A673 (cell line): ENCODE results near the gene EEF1G.
"Not testable (repeated sequence)": the region's sequence is repeated elsewhere in the genome, so short reads cannot be mapped to it uniquely, and the experiment has no call there.

Experiments used
- EZH2 ChIP-seq: fragments of 200-600 bp; sonication (generic); IDR thresholded peaks from 2 replicates; pipeline ENCODE4 v1.6.1; 2017; ENCODE audit warnings: borderline replicate concordance, low read depth, mild to moderate bottlenecking, mixed read lengths, antibody characterized with exemption, low read length; ENCODE audit not compliant: poor library complexity, severe bottlenecking
- TF ChIP-seq, protein P1 (sequence below): fragments of 300-800, 200-600 bp; sonication (generic); conservative IDR thresholded peaks from 2 replicates; pipeline ENCODE4 v1.5.1; 2017; ENCODE audit warnings: low read depth, mild to moderate bottlenecking, antibody characterized with exemption, low read length, moderate library complexity, mixed read lengths

- TF ChIP-seq, protein P1, sequence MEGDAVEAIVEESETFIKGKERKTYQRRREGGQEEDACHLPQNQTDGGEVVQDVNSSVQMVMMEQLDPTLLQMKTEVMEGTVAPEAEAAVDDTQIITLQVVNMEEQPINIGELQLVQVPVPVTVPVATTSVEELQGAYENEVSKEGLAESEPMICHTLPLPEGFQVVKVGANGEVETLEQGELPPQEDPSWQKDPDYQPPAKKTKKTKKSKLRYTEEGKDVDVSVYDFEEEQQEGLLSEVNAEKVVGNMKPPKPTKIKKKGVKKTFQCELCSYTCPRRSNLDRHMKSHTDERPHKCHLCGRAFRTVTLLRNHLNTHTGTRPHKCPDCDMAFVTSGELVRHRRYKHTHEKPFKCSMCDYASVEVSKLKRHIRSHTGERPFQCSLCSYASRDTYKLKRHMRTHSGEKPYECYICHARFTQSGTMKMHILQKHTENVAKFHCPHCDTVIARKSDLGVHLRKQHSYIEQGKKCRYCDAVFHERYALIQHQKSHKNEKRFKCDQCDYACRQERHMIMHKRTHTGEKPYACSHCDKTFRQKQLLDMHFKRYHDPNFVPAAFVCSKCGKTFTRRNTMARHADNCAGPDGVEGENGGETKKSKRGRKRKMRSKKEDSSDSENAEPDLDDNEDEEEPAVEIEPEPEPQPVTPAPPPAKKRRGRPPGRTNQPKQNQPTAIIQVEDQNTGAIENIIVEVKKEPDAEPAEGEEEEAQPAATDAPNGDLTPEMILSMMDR: not testable (repeated sequence)
- TF ChIP-seq EZH2: not testable (repeated sequence)
Observed at GRCh38 chr11:62559626-62560025, 14.1 kb downstream of the EEF1G start.
